ENCODE measurements around the gene FABP7. TPM values are rescaled to one million over a fixed set of nuclear protein-coding genes. Genes with fewer than 3 reads are reported as not detected.

FABP7 gene
- total RNA-seq, 4 donors from 2014 or later = not detected

DNA sequence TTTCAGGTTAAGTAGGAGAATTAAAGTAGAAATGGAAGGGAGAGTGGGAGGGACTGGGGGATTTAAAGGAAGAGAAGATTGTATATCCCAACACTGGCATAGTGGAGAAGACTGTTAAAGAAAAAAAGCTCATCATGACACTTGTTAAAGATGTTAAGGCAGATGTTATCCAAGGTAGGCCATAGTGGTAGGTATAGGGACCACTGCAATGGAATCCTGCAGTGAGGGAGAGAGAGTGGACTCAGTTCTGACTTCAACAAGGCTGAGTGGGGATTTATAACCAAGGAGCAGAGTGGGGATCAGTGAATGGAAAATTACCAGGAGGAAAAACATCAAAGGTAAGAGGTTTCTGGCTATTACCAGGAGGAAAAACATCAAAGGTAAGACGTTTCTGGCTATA lies 30.7 kb downstream of the FABP7 start:
- H3K9me3 ChIP-seq = no peaks in the 10 kb centered on the region
- TF ChIP-seq EP300 (IDR thresholded peaks at IDR 0.05) = no peak
- no peak for TF ChIP-seq POLR2AphosphoS5 (IDR thresholded peaks at IDR 0.05)
- H3K27me3 ChIP-seq = no peaks in the 10 kb centered on the region
- H3K36me3 ChIP-seq = peaks cover 0 to 12% (median 3%) of the 10 kb centered on the region in 4 donors
- intact Hi-C loops (cut with DNase I) = no loop called here
- 84% methylated on average over 1 of the region's 1 CpG for WGBS
- H3K4me1 ChIP-seq = no peaks in the 10 kb centered on the region
- DNase-seq (ENCODE audit: extremely low spot score) = no peak
- no peak overlapping the region for H3K4me3 ChIP-seq
- no peak overlapping the region for H3K27ac ChIP-seq (replicated peaks in 1 of 4)

DNA sequence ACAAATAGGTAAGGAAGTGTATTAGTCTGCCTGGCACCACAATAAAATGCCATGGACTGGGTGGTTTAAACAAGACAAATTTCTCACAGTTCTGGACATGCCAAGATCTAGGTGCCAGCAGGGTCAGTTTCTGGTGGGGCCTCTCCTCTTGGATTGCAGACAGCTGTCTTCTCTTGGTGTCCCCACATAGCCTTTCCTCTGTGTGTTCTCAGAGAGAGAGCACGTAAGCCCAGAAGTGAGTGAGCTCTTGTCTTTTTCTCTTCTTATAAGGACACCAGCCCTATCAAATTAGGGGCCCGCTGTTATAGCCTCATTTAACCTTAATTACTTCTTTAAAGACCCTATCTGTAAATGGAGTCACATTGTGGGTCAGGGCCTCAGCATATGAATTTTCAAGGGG lies 37.8 kb downstream of the FABP7 start:
- no peak overlapping the region for H3K27ac ChIP-seq (replicated peaks in 1 of 4)
- WGBS = 84% methylated on average over 2 of the region's 2 CpGs
- H3K4me3 ChIP-seq = no peak overlapping the region
- H3K36me3 ChIP-seq = no peaks in the 10 kb centered on the region
- no peaks in the 10 kb centered on the region for H3K27me3 ChIP-seq
- no peaks in the 10 kb centered on the region for H3K4me1 ChIP-seq
- intact Hi-C loops (cut with DNase I) = no loop called here
- no peaks in the 10 kb centered on the region for H3K9me3 ChIP-seq
- DNase-seq (ENCODE audit: extremely low spot score) = no peak
- TF ChIP-seq POLR2AphosphoS5 (IDR thresholded peaks at IDR 0.05) (no peak), POLR2A (IDR thresholded peaks at IDR 0.05; ENCODE audit: low read depth) (no peak), EP300 (IDR thresholded peaks at IDR 0.05) (no peak)
- TF ChIP-seq, protein P1, sequence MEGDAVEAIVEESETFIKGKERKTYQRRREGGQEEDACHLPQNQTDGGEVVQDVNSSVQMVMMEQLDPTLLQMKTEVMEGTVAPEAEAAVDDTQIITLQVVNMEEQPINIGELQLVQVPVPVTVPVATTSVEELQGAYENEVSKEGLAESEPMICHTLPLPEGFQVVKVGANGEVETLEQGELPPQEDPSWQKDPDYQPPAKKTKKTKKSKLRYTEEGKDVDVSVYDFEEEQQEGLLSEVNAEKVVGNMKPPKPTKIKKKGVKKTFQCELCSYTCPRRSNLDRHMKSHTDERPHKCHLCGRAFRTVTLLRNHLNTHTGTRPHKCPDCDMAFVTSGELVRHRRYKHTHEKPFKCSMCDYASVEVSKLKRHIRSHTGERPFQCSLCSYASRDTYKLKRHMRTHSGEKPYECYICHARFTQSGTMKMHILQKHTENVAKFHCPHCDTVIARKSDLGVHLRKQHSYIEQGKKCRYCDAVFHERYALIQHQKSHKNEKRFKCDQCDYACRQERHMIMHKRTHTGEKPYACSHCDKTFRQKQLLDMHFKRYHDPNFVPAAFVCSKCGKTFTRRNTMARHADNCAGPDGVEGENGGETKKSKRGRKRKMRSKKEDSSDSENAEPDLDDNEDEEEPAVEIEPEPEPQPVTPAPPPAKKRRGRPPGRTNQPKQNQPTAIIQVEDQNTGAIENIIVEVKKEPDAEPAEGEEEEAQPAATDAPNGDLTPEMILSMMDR (IDR thresholded peaks at IDR 0.05) = no peak

DNA sequence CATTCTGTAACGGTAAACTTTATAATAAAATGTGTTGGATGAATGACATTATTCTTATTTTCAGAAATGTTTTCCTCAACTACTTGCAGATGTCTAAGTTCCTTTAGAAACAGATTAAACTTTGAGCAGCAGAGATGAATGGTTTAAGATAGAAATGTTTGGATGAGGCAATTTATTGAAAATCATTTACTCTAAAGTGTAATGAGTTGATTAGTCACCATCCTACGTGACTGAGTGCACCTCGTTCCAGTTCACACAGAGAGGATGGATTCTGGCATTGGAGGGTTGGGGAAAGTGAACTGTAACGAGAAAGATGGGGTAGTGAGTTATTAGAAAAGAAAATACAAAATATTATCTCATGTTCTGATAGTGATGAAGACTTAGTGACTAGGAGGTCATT lies 38.2 kb downstream of the FABP7 start:
- TF ChIP-seq POLR2A (IDR thresholded peaks at IDR 0.05; ENCODE audit: low read depth) (no peak), EP300 (IDR thresholded peaks at IDR 0.05) (no peak), POLR2AphosphoS5 (IDR thresholded peaks at IDR 0.05) (no peak)
- TF ChIP-seq, protein P1 (IDR thresholded peaks at IDR 0.05) = no peak
- intact Hi-C loops (cut with DNase I) = no loop called here
- Histone ChIP-seq H3K4me3 (no peak overlapping the region), H3K27ac (replicated peaks in 1 of 4) (no peak overlapping the region), H3K27me3 (no peaks in the 10 kb centered on the region), H3K4me1 (no peaks in the 10 kb centered on the region), H3K36me3 (no peaks in the 10 kb centered on the region), H3K9me3 (no peaks in the 10 kb centered on the region)
- no peak for DNase-seq (ENCODE audit: extremely low spot score)
- WGBS = 64% methylated on average over 4 of the region's 4 CpGs

DNA sequence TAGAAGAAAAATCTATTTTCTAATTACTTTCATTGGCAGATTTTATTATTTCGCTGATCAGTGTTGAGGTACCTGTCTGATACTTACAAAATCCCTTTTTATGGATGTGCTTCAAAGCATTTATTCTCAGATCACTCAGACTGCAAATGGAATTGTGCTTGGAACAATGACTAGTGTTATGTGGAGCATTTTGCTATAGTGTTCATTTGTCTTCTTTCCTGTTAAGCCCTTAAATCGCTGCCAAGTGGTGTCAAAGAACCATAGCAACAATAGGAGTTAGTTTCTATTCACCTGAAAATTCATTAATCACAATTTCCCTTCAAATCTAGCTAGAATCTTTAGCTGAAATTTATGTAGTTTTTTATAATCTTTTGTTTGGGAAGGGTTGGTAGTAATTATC lies 39.4 kb downstream of the FABP7 start:
- WGBS = 35% methylated on average over 2 of the region's 2 CpGs
- Histone ChIP-seq H3K4me1 (no peaks in the 10 kb centered on the region), H3K4me3 (no peak overlapping the region), H3K27me3 (no peaks in the 10 kb centered on the region), H3K27ac (replicated peaks in 1 of 4) (no peak overlapping the region), H3K36me3 (no peaks in the 10 kb centered on the region), H3K9me3 (no peaks in the 10 kb centered on the region)
- intact Hi-C loops (cut with DNase I) = no loop called here
- DNase-seq (ENCODE audit: extremely low spot score) = no peak
- TF ChIP-seq EP300 (IDR thresholded peaks at IDR 0.05) (no peak), POLR2A (IDR thresholded peaks at IDR 0.05; ENCODE audit: low read depth) (no peak), POLR2AphosphoS5 (IDR thresholded peaks at IDR 0.05) (no peak)
- TF ChIP-seq, protein P1 (IDR thresholded peaks at IDR 0.05) = no peak

DNA sequence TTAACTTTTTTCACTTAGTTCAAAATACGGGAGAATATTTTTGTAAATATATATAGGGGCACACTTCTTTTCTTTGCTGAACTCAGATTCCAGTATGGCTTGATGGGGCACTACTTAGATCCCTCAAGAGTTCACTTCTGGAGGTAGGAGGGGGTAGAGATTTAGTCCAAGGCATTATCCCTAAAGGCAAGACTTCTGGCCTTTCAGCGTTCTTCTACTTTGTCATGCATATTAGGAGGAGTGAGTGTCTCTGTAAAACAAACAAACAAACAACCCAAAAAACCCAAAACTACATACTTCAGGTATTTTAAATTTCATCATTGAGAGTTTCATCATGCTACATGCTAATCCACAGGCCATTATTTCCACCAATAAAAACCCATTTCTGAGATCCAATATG lies 41.6 kb downstream of the FABP7 start:
- H3K36me3 ChIP-seq = no peaks in the 10 kb centered on the region
- H3K27ac ChIP-seq (replicated peaks in 1 of 4) = no peak overlapping the region
- no peaks in the 10 kb centered on the region for H3K27me3 ChIP-seq
- 72% methylated on average over 2 of the region's 2 CpGs for WGBS
- intact Hi-C loops (cut with DNase I) = no loop called here
- H3K4me1 ChIP-seq = no peaks in the 10 kb centered on the region
- no peak for TF ChIP-seq EP300 (IDR thresholded peaks at IDR 0.05)
- TF ChIP-seq POLR2A (IDR thresholded peaks at IDR 0.05; ENCODE audit: low read depth) = no peak
- TF ChIP-seq, protein P1 (IDR thresholded peaks at IDR 0.05) = no peak
- no peak for TF ChIP-seq POLR2AphosphoS5 (IDR thresholded peaks at IDR 0.05)
- DNase-seq (ENCODE audit: extremely low spot score) = no peak
- no peaks in the 10 kb centered on the region for H3K9me3 ChIP-seq
- no peak overlapping the region for H3K4me3 ChIP-seq

All from esophagus muscularis mucosa (tissue), 4 donors.